Right lobe of liver (tissue), 4 donors: Measurements from ENCODE around the gene EEFSEC.

ENCODE experiments used
- CTCF ChIP-seq, 4 donors: fragments of 200-600 bp in 3 of 4; fragments of 450-650 bp in 1 of 4; IDR thresholded peaks; one replicate each; pipeline versions ENCODE4 v1.5.1 to v1.8.0; 2016 to 2022; ENCODE audit warnings: antibody characterized with exemption in 4 of 4, mild to moderate bottlenecking in 2 of 4
- POLR2A ChIP-seq: fragments of 450-650 bp; IDR thresholded peaks from one replicate; pipeline ENCODE4 v1.6.1; 2017; ENCODE audit warnings: antibody characterized with exemption, mild to moderate bottlenecking
- donor health status: DM: no; HTN: no; CAD: no.
- donor health status: DM: no; HTN: no; CAD: no.
- donor health status: DM: no; HTN: yes; CAD: no.

DNA sequence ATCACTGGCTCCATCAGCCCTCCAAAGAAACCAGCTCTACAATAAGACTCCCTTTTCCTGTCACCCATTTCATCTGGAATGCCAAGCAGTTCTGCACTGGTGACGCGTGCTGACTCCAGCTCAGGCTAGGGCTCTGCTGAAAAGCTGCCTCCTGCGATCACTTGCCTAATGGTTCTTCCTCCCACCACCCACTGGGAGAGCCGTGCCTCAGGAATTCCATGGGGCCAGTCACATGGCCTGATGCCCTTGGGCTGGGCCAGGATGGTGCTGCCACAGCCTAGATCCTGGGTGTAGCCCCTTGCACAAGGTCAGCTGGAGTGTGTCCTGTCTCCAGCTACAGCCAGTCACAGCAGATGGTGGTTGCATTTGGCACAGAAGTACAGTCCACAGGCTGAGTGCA, 214.5 kb downstream of the EEFSEC start:
- TF ChIP-seq CTCF (IDR thresholded peaks at IDR 0.05) (no peak), POLR2A (no peak)
